ENCODE results near the gene STK35.

STK35 gene

GRCh38 chr20:2163312-2163711 is 61.7 kb downstream of the STK35 start:
- H3K27ac ChIP-seq: no peak overlapping the region

GRCh38 chr20:2163757-2164156 is 62.1 kb downstream of the STK35 start:
- TF ChIP-seq ZFX (IDR thresholded peaks at IDR 0.05; ENCODE audit: borderline replicate concordance): no peak

More at GRCh38 chr20:2163312-2163711, 61.7 kb downstream of the STK35 start:
- TF ChIP-seq ZFX (IDR thresholded peaks at IDR 0.05; ENCODE audit: borderline replicate concordance) (no peak), CTCF (IDR thresholded peaks at IDR 0.05) (no peak)

GRCh38 chr20:2164421-2164820 is 62.8 kb downstream of the STK35 start:
- TF ChIP-seq ZFX (IDR thresholded peaks at IDR 0.05; ENCODE audit: borderline replicate concordance) (no peak), CTCF (IDR thresholded peaks at IDR 0.05) (no peak)
- H3K27ac ChIP-seq: no peak overlapping the region

More at GRCh38 chr20:2163757-2164156, 62.1 kb downstream of the STK35 start:
- no peak overlapping the region for H3K27ac ChIP-seq

- H3K27ac ChIP-seq: no peak overlapping the region
- TF ChIP-seq CTCF (IDR thresholded peaks at IDR 0.05) (no peak), ZFX (IDR thresholded peaks at IDR 0.05; ENCODE audit: borderline replicate concordance) (no peak)
Observed at GRCh38 chr20:2164966-2165365, 63.3 kb downstream of the STK35 start.

GRCh38 chr20:2165871-2166270 is 64.2 kb downstream of the STK35 start:
- no peak overlapping the region for H3K27ac ChIP-seq
- TF ChIP-seq CTCF (IDR thresholded peaks at IDR 0.05) (no peak), ZFX (IDR thresholded peaks at IDR 0.05; ENCODE audit: borderline replicate concordance) (no peak)

GRCh38 chr20:2167112-2167511 is 65.5 kb downstream of the STK35 start:
- TF ChIP-seq CTCF (IDR thresholded peaks at IDR 0.05) (no peak), ZFX (IDR thresholded peaks at IDR 0.05; ENCODE audit: borderline replicate concordance) (no peak)
- no peak overlapping the region for H3K27ac ChIP-seq

- no peak overlapping the region for H3K27ac ChIP-seq
- no peak for TF ChIP-seq ZFX (IDR thresholded peaks at IDR 0.05; ENCODE audit: borderline replicate concordance)
- no peak for TF ChIP-seq CTCF (IDR thresholded peaks at IDR 0.05)
Observed at GRCh38 chr20:2168946-2169345, 67.3 kb downstream of the STK35 start.

GRCh38 chr20:2169456-2170088 is 67.9 kb downstream of the STK35 start:
- TF ChIP-seq CTCF (IDR thresholded peaks at IDR 0.05): no peak
- TF ChIP-seq ZFX (IDR thresholded peaks at IDR 0.05; ENCODE audit: borderline replicate concordance): no peak
- no peak overlapping the region for H3K27ac ChIP-seq
